Nephron (organoid): Measurements from ENCODE around the gene ESPN.
A peak's percentile ranks its signal among the peaks of the same experiment; 100 is the strongest.
"Not testable (repeated sequence)": the region's sequence is repeated elsewhere in the genome, so short reads cannot be mapped to it uniquely, and the experiment has no call there.

ENCODE experiments used
- H3K27ac Mint-ChIP-seq, 3 experiments: 2 replicates each; pipeline ENCODE4 v1.8.0; 2020; ENCODE audit warnings: mixed read lengths in 3 of 3, mild to moderate bottlenecking in 2 of 3, moderate library complexity in 1 of 3
- H3K27me3 Mint-ChIP-seq: 2 replicates; pipeline ENCODE4 v1.8.0; 2021; ENCODE audit warnings: low read depth, mild to moderate bottlenecking, moderate library complexity, mixed read lengths
- H3K36me3 Mint-ChIP-seq: 2 replicates; pipeline ENCODE4 v1.8.0; 2020; ENCODE audit warnings: low read depth, mixed read lengths
- H3K4me1 Mint-ChIP-seq: 2 replicates; pipeline ENCODE4 v1.8.0; 2020; ENCODE audit warnings: mixed read lengths
- H3K4me3 Mint-ChIP-seq, 3 experiments: 2 replicates each; pipeline ENCODE4 v1.8.0; 2020; ENCODE audit warnings: mild to moderate bottlenecking in 3 of 3, mixed read lengths in 3 of 3, moderate library complexity in 2 of 3
- H3K9me3 Mint-ChIP-seq: 2 replicates; pipeline ENCODE4 v1.8.0; 2020; ENCODE audit warnings: mixed read lengths
- CTCF ChIP-seq, 3 experiments: fragments of 200-600 bp; sonication (generic); IDR thresholded peaks; one replicate each; pipeline ENCODE4 v1.5.0; 2021; ENCODE audit warnings: antibody characterized with exemption in 3 of 3; ENCODE audit not compliant: unreplicated experiment in 3 of 3

ESPN gene

GRCh38 chr1:6491081-6491449 is 66.5 kb downstream of the ESPN start:
- no peaks in the 10 kb centered on the region for H3K9me3 Mint-ChIP-seq
- H3K4me3 Mint-ChIP-seq, result peak overlapping the region; percentile 80 to 83 (median 82)
- H3K4me1 Mint-ChIP-seq, result peaks cover 17% of the 10 kb centered on the region
- H3K27me3 Mint-ChIP-seq, result peaks cover 18% of the 10 kb centered on the region
- H3K36me3 Mint-ChIP-seq, result no peaks in the 10 kb centered on the region
- peak overlapping the region; percentile 48 to 57 (median 49) for H3K27ac Mint-ChIP-seq
- no peak for TF ChIP-seq CTCF (IDR thresholded peaks at IDR 0.05; ENCODE audit: unreplicated experiment in 3 of 3)

DNA sequence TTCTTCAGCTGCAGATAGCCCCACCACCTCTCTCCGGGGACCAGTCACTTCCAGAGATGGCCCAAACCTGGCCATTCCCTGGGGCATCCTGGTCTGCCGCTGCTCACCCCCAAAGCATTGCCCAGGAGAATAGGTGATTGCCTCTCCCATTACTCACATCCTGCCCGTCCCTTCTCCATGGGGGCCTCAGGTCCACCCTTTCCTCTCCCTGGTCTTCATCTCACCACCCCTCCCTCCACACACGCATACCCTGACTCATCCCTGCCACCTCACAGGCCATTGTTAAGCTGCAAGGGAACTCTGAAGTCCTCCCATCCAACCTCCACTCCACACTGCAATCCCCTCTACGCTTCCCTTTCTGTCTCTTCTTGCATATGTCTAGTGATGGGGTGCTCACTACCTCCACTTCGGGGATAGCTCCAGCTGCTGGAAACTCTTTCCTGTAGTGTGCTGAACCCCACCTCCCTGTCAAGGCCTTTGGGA is 66.9 kb downstream of the ESPN start, which contains the start of gene PLEKHG5:
Gene PLEKHG5 (minus strand): TSS at position 188 of the 483 bp plus-strand sequence. CDS start 14,096 bp downstream, outside the sequence.
- TF ChIP-seq CTCF (IDR thresholded peaks at IDR 0.05; ENCODE audit: unreplicated experiment in 3 of 3), result no peak
- Mint-ChIP-seq H3K27ac (peak within 1 kb of the TSS; percentile 48 to 57 (median 49)), H3K4me1 (peaks cover 16% of the 10 kb centered on the region), H3K4me3 (peak within 1 kb of the TSS; percentile 80 to 83 (median 82)), H3K27me3 (peaks cover 16% of the 10 kb centered on the region), H3K9me3 (no peaks in the 10 kb centered on the region), H3K36me3 (no peaks in the 10 kb centered on the region)

DNA sequence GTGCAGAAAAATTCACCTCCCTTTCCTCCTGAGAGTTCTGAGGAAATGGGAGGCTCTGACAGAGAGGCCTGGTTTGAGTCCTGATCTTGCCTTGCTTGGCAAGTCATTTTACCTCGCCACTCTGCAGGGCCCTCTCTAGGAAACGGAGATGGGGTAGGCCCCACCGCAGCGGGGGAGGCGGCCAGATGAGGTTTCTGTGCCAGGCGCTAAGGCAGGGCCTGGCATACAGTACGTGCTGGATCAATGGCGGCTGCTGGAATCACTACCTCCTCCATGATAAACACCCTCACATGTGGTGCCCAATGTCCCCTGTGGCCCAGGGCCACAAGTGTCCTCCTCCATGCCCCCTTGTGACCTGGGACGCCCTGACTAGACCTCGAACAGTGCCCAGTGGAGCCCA is 67.4 kb downstream of the ESPN start:
- Mint-ChIP-seq H3K9me3 (no peaks in the 10 kb centered on the region), H3K27ac (peak overlapping the region in 2 of 3 experiments; percentile 49 to 57), H3K4me3 (peak overlapping the region; percentile 80 to 83 (median 82)), H3K27me3 (peaks cover 12% of the 10 kb centered on the region), H3K36me3 (no peaks in the 10 kb centered on the region), H3K4me1 (peaks cover 16% of the 10 kb centered on the region)
- TF ChIP-seq CTCF (IDR thresholded peaks at IDR 0.05; ENCODE audit: unreplicated experiment in 3 of 3), result no peak

DNA sequence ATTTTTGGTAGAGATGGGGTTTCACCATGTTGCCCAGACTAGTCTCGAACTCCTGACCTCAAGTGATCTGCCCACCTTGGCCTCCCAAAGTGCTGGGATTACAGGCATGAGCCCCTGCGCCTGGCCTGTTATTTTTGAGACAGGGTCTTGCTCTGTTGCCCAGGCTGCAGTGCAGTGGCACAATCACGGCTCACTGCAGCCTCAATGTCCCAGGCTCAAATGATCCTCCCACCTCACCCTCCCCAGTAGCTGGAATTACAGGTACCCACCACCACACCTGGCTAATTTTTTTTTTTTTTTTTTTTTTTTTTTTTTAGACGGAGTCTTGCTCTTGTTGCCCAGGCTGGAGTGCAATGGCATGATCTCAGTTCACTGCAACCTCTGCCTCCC is 69.3 kb downstream of the ESPN start:
- H3K27me3 Mint-ChIP-seq, H3K27ac Mint-ChIP-seq, H3K4me3 Mint-ChIP-seq, H3K9me3 Mint-ChIP-seq, H3K36me3 Mint-ChIP-seq: not testable (repeated sequence)
- H3K4me1 Mint-ChIP-seq, result peaks cover 13% of the 10 kb centered on the region

DNA sequence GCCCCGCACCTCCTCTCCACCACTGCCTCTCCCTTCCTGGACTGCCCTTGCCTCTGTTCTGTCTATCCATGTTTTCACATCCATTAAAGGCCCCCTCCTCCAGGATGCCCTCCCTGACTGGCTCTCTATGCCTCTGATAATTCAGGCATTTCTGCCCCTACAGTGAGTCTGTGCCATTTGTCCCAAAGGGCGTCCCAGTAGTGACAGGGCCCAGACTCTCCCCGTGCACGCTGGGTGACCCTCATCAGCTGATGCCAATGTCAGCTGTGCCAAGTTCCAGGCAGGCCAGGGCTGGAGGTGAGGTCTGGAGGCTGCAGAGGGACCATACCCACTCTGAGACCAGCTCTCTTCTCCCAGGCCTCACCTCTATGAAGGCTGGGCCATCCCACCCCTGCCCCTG is 70.1 kb downstream of the ESPN start:
- Mint-ChIP-seq H3K36me3 (no peaks in the 10 kb centered on the region), H3K9me3 (no peaks in the 10 kb centered on the region)

GRCh38 chr1:6495041-6495441 is 70.5 kb downstream of the ESPN start:
- Mint-ChIP-seq H3K4me3 (no peak overlapping the region), H3K27ac (no peak overlapping the region), H3K27me3 (peaks cover 6% of the 10 kb centered on the region), H3K4me1 (peaks cover 22% of the 10 kb centered on the region), H3K36me3 (no peaks in the 10 kb centered on the region), H3K9me3 (no peaks in the 10 kb centered on the region)
- TF ChIP-seq CTCF (IDR thresholded peaks at IDR 0.05; ENCODE audit: unreplicated experiment in 3 of 3), result no peak

More for the DNA sequence above, 70.1 kb downstream of the ESPN start:
- peaks cover 6% of the 10 kb centered on the region for H3K27me3 Mint-ChIP-seq
- H3K4me1 Mint-ChIP-seq, result peaks cover 19% of the 10 kb centered on the region
- H3K4me3 Mint-ChIP-seq, result peak overlapping the region in 1 of 3 experiments; percentile 7
- no peak for TF ChIP-seq CTCF (IDR thresholded peaks at IDR 0.05; ENCODE audit: unreplicated experiment in 3 of 3)
- H3K27ac Mint-ChIP-seq, result no peak overlapping the region
